K562 (cell line): ENCODE data around the gene CREB3L4. TPM values are rescaled to one million over a fixed set of nuclear protein-coding genes. Genes with fewer than 3 reads are reported as not detected.
A peak's percentile ranks its signal among the peaks of the same experiment; 100 is the strongest.

Experiments used
- TCF3 ChIP-seq: sonication (generic); formaldehyde crosslinking; IDR thresholded peaks from 2 replicates; pipeline ENCODE4 v1.4.0; 2020; ENCODE audit warnings: mild to moderate bottlenecking, missing genetic modification reagents
- ZNF143 ChIP-seq: sonication (generic); formaldehyde crosslinking; IDR thresholded peaks from 2 replicates; pipeline ENCODE4 v1.9.0; 2022; ENCODE audit warnings: mild to moderate bottlenecking, missing genetic modification reagents
- ZNF384 ChIP-seq: IDR thresholded peaks from 2 replicates; pipeline ENCODE4 v1.6.1; 2012; ENCODE audit warnings: low read depth, low read length, improper control_type of control experiment
- polyA plus RNA-seq, 8 experiments: library from polyadenylated mRNA; depleted of rRNA in 4 of 8; stranded (reverse) in 5 of 8; unstranded in 3 of 8; fragments of >200 nt; fragmentation: Nextera tagmentation in 2 of 8; fragmentation: Illumina TruSeq in 1 of 8; extraction: Ambion mirVana in 2 of 8; extraction: Trizol in 1 of 8; gene quantifications; 2 replicates each; pipeline versions ENCODE4 v1.2.1 to v1.2.3, GENCODE V29; 2011 to 2014; ENCODE audit warnings: inconsistent platforms in 1 of 8, missing spikeins in 1 of 8
- total RNA-seq, 7 experiments: library from RNA; depleted of rRNA in 6 of 7; stranded (reverse); fragments of >200 nt in 6 of 7; fragmentation: Illumina TruSeq in 2 of 7; extraction: Trizol in 2 of 7; gene quantifications; 2 replicates each; pipeline versions ENCODE4 v1.2.1 to v1.2.3, GENCODE V29; 2011 to 2021; ENCODE audit warnings: low replicate concordance in 1 of 7
- TF ChIP-seq, protein P1 (sequence below), 2 experiments: fragments of 450-650 bp; IDR thresholded peaks; 2 replicates each; pipeline ENCODE4 v1.6.1; 2016; ENCODE audit warnings: mild to moderate bottlenecking in 2 of 2, borderline replicate concordance in 1 of 2, low read depth in 1 of 2, moderate library complexity in 1 of 2
- TF ChIP-seq, protein P2 (sequence below), 2 experiments: IDR thresholded peaks; 2 replicates each; pipeline ENCODE4 v1.6.1; 2011; ENCODE audit warnings: borderline replicate concordance in 1 of 2, control low read depth in 1 of 2, low read depth in 1 of 2, low read length in 1 of 2, mild to moderate bottlenecking in 1 of 2, mixed read lengths in 1 of 2, moderate library complexity in 1 of 2; ENCODE audit not compliant: insufficient read depth in 1 of 2, insufficient read length in 1 of 2, poor library complexity in 1 of 2, severe bottlenecking in 1 of 2; ENCODE audit errors: extremely low read depth in 1 of 2
- TF ChIP-seq, protein P3 (sequence below): fragments of 450-650 bp; IDR thresholded peaks from 2 replicates; pipeline ENCODE4 v1.6.1; 2016; ENCODE audit warnings: low read depth
- TF ChIP-seq, protein P4 (sequence below): fragments of 450-650 bp; IDR thresholded peaks from 2 replicates; pipeline ENCODE4 v1.6.1; 2017; ENCODE audit warnings: antibody characterized with exemption

CREB3L4 gene
- total and polyA plus RNA-seq, 9 of the 15 experiments (the other 6 are each of a cell fraction or from before 2014, with no cell fraction given) = 9.9 to 18.6 (median 13.9) TPM

DNA sequence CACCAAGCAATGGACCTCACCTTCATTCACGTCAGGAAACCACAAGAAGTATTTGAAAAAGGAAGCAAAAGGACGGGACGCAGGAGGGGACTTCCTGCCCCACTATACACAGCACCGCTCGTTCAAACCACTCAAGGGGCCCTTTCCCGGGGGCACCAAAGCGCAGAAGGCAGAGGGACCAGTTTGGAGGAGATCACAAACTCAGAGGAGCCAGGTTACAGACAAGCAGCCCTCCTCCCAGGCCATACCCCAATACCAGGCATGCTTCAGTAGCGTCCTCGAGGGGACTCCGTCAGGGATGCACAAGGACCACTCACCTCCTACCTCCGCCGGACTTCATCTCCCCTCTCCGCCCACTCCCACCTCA, 10.0 kb upstream of the CREB3L4 start (continued):
- TF ChIP-seq, protein P1, sequence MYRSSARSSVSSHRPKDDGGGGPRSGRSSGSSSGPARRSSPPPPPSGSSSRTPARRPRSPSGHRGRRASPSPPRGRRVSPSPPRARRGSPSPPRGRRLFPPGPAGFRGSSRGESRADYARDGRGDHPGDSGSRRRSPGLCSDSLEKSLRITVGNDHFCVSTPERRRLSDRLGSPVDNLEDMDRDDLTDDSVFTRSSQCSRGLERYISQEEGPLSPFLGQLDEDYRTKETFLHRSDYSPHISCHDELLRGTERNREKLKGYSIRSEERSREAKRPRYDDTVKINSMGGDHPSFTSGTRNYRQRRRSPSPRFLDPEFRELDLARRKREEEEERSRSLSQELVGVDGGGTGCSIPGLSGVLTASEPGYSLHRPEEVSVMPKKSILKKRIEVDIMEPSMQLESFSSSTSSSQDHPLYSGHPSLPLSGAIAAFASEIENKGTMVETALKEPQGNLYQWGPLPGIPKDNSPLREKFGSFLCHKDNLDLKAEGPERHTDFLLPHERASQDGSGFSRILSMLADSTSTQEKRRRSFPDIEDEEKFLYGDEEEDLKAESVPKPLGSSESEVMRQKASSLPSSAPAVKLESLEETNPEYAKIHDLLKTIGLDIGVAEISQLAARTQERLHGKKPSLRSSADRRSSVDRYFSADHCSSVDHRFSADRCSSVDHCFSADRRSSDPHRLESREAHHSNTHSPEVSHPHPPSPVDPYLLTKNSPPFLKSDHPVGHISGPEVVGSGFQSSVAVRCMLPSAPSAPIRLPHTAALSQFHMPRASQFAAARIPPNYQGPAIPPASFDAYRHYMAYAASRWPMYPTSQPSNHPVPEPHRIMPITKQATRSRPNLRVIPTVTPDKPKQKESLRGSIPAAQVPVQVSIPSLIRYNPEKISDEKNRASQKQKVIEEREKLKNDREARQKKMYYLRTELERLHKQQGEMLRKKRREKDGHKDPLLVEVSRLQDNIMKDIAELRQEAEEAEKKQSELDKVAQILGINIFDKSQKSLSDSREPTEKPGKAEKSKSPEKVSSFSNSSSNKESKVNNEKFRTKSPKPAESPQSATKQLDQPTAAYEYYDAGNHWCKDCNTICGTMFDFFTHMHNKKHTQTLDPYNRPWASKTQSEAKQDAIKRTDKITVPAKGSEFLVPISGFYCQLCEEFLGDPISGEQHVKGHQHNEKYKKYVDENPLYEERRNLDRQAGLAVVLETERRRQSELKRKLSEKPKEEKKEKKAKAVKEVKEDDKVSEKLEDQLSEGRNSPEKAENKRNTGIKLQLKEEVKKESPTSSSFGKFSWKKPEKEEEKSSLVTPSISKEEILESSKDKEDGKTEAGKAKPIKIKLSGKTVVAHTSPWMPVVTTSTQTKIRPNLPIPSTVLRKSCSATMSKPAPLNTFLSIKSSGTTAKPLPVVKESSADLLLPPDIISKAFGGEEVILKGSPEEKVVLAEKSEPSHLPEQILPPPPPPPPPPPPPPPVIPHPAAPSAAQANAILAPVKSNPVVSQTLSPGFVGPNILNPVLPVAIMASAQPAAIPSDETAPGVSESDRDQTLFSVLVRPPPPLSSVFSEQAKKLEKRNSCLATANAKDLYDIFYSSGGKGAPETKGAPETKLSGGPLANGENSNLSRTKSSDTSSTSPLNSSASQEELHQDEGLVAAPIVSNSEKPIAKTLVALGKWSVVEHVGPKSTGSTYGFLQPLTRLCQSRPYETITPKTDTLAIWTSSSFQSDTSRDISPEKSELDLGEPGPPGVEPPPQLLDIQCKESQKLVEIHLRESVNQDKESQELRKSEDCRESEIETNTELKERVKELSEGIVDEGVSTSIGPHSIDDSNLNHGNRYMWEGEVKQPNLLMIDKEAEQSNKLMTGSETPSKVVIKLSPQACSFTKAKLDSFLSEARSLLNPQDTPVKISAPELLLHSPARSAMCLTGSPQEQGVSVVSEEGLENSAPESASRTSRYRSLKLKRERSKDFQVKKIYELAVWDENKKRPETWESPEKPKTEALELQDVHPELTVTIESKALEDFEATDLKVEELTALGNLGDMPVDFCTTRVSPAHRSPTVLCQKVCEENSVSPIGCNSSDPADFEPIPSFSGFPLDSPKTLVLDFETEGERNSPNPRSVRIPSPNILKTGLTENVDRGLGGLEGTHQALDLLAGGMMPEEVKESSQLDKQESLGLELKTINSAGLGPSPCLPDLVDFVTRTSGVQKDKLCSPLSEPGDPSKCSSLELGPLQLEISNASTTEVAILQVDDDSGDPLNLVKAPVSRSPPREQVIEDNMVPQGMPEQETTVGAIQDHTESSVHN (IDR thresholded peaks at IDR 0.05; ENCODE audit: borderline replicate concordance in 1 of 2, low read depth in 1 of 2) = no peak
- TF ChIP-seq, protein P2, sequence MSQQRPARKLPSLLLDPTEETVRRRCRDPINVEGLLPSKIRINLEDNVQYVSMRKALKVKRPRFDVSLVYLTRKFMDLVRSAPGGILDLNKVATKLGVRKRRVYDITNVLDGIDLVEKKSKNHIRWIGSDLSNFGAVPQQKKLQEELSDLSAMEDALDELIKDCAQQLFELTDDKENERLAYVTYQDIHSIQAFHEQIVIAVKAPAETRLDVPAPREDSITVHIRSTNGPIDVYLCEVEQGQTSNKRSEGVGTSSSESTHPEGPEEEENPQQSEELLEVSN (IDR thresholded peaks at IDR 0.05; ENCODE audit: borderline replicate concordance in 1 of 2, extremely low read depth in 1 of 2, insufficient read depth in 1 of 2, insufficient read length in 1 of 2, low read depth in 1 of 2, low read length in 1 of 2, poor library complexity in 1 of 2, severe bottlenecking in 1 of 2) = peak in 1 of 2 experiments; percentile 5
- no peak for TF ChIP-seq TCF3 (CRISPR knock-in tag)
- TF ChIP-seq, protein P3, sequence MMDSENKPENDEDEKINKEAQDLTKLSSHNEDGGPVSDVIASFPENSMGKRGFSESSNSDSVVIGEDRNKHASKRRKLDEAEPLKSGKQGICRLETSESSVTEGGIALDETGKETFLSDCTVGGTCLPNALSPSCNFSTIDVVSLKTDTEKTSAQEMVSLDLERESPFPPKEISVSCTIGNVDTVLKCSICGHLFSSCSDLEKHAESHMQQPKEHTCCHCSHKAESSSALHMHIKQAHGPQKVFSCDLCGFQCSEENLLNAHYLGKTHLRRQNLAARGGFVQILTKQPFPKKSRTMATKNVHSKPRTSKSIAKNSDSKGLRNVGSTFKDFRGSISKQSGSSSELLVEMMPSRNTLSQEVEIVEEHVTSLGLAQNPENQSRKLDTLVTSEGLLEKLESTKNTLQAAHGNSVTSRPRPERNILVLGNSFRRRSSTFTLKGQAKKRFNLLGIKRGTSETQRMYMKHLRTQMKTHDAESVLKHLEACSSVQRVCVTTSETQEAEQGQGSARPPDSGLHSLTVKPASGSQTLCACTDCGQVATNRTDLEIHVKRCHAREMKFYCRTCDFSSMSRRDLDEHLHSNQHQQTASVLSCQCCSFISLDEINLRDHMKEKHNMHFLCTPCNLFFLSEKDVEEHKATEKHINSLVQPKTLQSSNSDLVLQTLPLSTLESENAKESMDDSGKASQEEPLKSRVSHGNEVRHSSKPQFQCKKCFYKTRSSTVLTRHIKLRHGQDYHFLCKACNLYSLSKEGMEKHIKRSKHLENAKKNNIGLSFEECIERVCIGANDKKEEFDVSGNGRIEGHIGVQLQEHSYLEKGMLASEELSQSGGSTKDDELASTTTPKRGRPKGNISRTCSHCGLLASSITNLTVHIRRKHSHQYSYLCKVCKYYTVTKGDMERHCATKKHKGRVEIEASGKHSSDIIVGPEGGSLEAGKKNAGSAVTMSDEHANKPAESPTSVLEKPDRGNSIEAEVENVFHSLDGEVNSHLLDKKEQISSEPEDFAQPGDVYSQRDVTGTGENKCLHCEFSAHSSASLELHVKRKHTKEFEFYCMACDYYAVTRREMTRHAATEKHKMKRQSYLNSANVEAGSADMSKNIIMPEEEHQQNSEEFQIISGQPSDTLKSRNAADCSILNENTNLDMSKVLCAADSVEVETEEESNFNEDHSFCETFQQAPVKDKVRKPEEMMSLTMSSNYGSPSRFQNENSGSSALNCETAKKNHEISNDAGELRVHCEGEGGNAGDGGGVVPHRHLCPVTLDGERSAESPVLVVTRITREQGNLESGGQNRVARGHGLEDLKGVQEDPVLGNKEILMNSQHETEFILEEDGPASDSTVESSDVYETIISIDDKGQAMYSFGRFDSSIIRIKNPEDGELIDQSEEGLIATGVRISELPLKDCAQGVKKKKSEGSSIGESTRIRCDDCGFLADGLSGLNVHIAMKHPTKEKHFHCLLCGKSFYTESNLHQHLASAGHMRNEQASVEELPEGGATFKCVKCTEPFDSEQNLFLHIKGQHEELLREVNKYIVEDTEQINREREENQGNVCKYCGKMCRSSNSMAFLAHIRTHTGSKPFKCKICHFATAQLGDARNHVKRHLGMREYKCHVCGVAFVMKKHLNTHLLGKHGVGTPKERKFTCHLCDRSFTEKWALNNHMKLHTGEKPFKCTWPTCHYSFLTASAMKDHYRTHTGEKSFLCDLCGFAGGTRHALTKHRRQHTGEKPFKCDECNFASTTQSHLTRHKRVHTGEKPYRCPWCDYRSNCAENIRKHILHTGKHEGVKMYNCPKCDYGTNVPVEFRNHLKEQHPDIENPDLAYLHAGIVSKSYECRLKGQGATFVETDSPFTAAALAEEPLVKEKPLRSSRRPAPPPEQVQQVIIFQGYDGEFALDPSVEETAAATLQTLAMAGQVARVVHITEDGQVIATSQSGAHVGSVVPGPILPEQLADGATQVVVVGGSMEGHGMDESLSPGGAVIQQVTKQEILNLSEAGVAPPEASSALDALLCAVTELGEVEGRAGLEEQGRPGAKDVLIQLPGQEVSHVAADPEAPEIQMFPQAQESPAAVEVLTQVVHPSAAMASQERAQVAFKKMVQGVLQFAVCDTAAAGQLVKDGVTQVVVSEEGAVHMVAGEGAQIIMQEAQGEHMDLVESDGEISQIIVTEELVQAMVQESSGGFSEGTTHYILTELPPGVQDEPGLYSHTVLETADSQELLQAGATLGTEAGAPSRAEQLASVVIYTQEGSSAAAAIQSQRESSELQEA = peak; percentile 58; the same call in 1 of the 2 replicates
- TF ChIP-seq ZNF143 = no peak
- TF ChIP-seq, protein P4, sequence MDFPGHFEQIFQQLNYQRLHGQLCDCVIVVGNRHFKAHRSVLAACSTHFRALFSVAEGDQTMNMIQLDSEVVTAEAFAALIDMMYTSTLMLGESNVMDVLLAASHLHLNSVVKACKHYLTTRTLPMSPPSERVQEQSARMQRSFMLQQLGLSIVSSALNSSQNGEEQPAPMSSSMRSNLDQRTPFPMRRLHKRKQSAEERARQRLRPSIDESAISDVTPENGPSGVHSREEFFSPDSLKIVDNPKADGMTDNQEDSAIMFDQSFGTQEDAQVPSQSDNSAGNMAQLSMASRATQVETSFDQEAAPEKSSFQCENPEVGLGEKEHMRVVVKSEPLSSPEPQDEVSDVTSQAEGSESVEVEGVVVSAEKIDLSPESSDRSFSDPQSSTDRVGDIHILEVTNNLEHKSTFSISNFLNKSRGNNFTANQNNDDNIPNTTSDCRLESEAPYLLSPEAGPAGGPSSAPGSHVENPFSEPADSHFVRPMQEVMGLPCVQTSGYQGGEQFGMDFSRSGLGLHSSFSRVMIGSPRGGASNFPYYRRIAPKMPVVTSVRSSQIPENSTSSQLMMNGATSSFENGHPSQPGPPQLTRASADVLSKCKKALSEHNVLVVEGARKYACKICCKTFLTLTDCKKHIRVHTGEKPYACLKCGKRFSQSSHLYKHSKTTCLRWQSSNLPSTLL = peak; percentile 67; the same call in 1 of the 2 replicates
- no peak for TF ChIP-seq ZNF384
